Stomach smooth muscle (tissue), 2 donors: Measurements from ENCODE around the gene RNF157.

Source experiments
- H3K27ac ChIP-seq: one replicate; pipeline ENCODE4 v1.7.0; 2013; ENCODE audit warnings: mild to moderate bottlenecking, low read length, inconsistent platforms
- H3K27me3 ChIP-seq, 2 donors: one replicate each; pipeline ENCODE4 v1.7.0; 2013; ENCODE audit warnings: low read length in 2 of 2; ENCODE audit not compliant: insufficient read depth in 2 of 2, control insufficient read depth in 1 of 2
- H3K36me3 ChIP-seq, 2 donors: one replicate each; pipeline ENCODE4 v1.7.0; 2013; ENCODE audit warnings: low read length in 2 of 2; ENCODE audit not compliant: control insufficient read depth in 2 of 2, insufficient read depth in 2 of 2
- H3K4me1 ChIP-seq: one replicate; pipeline ENCODE4 v1.7.0; 2013; ENCODE audit warnings: low read length; ENCODE audit not compliant: control insufficient read depth, insufficient read depth
- H3K4me3 ChIP-seq, 2 donors: one replicate each; pipeline ENCODE4 v1.7.0; 2013; ENCODE audit warnings: low read length in 2 of 2
- H3K9ac ChIP-seq, 2 donors: one replicate each; pipeline ENCODE4 v1.7.0; 2013; ENCODE audit warnings: low read length in 2 of 2, mild to moderate bottlenecking in 1 of 2
- H3K9me3 ChIP-seq, 2 donors: one replicate each; pipeline ENCODE4 v1.7.0; 2013; ENCODE audit warnings: low read length in 2 of 2; ENCODE audit not compliant: control insufficient read depth in 2 of 2
- donor health status: healthy.
- donor health status: Pancreatic carcinoma.

RNF157 gene

DNA sequence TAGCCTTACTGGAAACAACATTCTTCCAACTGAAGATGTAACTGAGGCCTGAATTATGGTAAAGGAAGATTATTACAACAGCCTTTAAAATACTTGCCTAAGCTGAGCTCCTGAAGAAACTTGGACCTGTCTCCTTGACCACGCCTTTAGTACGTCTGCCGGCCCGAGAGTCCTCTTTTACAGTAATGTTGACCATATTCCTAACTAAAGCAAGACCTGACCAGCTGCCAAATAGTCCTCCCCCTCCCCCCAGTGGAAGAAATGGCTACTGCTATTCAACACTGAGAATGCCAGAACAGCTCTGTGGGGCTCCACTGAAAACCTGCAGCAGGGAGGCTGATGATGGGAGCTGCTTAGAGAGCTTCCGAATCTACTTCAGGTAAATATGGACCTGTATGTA lies 86.7 kb downstream of the RNF157 start:
- H3K4me3 ChIP-seq, result peak overlapping the region in 1 of 2 donors; percentile 8
- peaks cover 3 to 4% of the 10 kb centered on the region in 2 donors for H3K36me3 ChIP-seq
- H3K27me3 ChIP-seq, result no peaks in the 10 kb centered on the region
- peak overlapping the region; percentile 31 for H3K27ac ChIP-seq
- peaks cover 39% of the 10 kb centered on the region for H3K4me1 ChIP-seq
- H3K9me3 ChIP-seq, result no peaks in the 10 kb centered on the region
- H3K9ac ChIP-seq, result no peak overlapping the region

DNA sequence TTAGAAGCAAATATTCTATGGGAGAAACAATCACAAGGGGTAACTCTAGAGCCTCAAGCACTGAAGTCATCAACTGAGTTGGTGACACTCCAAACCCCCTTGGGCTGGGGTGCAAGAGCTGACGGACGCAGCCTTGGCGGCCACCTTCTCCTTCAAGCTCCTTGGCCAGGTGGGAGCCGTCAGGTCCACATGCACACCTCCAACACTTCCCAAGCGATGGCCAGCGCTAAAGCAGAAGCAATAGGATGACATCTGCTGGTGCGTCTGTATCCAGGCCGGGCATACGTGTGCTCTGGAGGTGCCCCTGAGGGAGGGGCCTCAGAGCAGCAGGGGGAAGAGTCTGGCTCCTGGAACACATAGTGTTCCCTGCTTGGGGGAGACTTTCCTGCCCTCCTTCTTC lies 87.1 kb downstream of the RNF157 start:
- Histone ChIP-seq H3K9ac (no peak overlapping the region), H3K36me3 (peaks cover 1 to 3% of the 10 kb centered on the region in 2 donors), H3K4me3 (peak overlapping the region in 1 of 2 donors; percentile 8), H3K27ac (peak overlapping the region; percentile 31), H3K9me3 (no peaks in the 10 kb centered on the region), H3K27me3 (no peaks in the 10 kb centered on the region), H3K4me1 (peaks cover 39% of the 10 kb centered on the region)

DNA sequence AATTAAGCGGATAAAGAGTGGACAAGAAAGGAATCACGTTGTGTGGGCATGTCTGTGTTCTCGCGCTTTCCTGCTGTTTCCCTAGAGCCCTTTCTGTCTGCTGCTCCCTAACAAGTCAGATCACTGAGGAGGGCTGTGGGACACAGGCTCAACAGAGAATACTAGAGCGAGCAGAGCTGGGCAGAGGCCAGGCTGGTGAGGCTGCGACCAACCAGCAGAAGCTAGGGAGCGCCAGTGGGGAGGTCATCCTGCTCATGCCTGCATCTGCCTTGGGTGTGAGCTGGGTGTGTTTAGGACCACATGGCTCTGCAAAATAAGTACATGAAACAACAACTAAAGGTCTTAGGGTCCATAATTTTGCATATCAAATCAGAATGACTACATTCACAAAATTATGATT lies 87.7 kb downstream of the RNF157 start:
- H3K4me1 ChIP-seq, result peaks cover 40% of the 10 kb centered on the region
- no peaks in the 10 kb centered on the region for H3K27me3 ChIP-seq
- no peaks in the 10 kb centered on the region for H3K36me3 ChIP-seq
- H3K4me3 ChIP-seq, result no peak overlapping the region
- H3K27ac ChIP-seq, result no peak overlapping the region
- no peak overlapping the region for H3K9ac ChIP-seq
- no peaks in the 10 kb centered on the region for H3K9me3 ChIP-seq

DNA sequence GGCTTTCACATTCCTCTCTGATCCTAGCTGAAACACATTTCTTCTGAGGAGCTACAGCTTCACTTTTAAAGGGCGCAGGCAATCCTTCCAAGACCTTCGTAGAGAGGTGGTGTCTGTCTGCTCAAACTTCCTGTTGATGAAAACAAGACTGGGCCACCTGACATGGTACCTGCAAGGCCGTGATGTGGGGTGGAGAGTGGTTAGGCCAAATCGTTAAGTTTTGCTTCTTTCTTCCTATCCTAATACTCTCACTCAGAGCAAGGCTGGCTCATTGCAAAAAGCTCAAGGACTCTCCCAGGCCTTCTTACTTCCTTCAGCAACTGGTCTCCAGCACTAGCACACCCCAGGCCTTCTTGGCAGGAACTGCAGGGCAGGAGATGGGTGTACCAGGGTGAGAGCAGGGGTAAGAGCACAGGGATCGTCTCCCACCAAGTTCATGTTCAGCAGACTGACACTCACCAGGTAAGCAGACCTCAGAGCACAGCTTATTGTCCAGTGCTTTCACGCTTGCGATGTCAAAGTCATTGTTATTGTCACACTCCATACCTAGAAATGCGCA lies 88.3 kb downstream of the RNF157 start:
- Histone ChIP-seq H3K9ac (no peak overlapping the region), H3K27me3 (no peaks in the 10 kb centered on the region), H3K27ac (peak overlapping the region; percentile 84), H3K36me3 (no peaks in the 10 kb centered on the region), H3K4me1 (peaks cover 44% of the 10 kb centered on the region), H3K4me3 (no peak overlapping the region), H3K9me3 (no peaks in the 10 kb centered on the region)

DNA sequence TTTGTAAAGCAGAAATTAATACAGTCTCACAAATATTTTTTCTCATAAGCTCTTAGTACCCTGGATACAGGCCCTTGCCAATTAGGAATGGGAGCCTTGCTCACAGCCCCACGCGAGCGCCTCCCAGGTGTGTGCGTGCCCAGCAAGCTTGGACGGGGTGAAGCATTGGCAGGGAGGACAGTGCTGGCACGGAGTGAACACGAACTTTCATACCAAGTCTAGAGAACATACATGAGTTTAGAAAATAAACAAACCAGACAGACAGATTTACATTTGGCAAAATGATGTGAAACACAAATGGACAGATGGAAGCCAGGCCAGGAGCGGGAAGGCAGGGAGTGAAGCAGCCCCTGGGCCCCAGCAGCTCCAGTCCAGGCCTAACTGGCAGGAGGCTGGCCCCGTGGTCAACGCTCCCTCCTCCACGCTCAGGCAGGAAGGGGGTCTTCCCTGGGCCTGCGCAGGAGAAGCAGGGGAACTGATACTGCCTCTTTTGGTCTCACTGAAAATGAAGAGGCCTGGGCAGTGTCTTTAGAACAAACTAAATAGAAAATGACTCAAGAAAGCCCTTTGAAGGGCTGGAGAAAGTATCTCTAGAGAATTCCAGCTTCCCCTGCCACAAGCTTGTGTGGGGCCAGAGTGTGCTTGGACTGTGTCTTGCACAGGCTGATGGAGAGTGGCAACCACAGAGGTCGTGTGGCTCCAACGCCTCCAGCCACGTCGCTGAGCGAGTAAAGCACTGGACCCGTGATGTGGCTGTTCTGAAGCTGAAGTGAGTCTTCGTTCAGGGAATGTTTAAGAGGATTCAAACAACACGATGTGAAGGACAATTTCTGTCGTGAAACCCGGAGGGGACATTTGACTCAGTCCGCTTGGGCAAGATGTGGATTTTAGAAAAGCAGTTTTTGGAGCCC lies 89.3 kb downstream of the RNF157 start:
- Histone ChIP-seq H3K36me3 (no peaks in the 10 kb centered on the region), H3K9ac (peak overlapping the region; percentile 42 to 66), H3K27ac (peak overlapping the region; percentile 84), H3K27me3 (no peaks in the 10 kb centered on the region), H3K4me3 (peak overlapping the region in 1 of 2 donors; percentile 16), H3K4me1 (peaks cover 44% of the 10 kb centered on the region), H3K9me3 (no peaks in the 10 kb centered on the region)

DNA sequence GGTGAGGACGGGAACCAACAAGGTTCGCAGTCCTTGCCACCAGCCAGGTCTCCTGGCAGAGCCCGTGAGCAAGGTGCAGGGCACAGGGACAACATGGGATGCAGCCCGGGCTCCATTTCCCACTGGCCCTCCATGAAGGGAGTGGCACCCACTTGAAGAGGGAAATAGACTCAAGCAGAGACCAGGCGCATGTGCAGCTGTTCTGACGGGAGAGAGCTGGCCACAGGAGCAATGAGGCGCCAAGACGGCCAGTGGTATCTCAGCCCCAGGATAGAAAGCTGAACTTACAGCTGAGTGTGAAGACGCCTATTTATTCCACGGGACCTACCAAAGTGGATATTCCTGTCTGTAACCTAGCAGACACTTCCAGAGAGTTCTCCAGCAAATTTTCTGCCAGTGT lies 91.1 kb downstream of the RNF157 start:
- Histone ChIP-seq H3K36me3 (no peaks in the 10 kb centered on the region), H3K9ac (no peak overlapping the region), H3K4me1 (peaks cover 48% of the 10 kb centered on the region), H3K4me3 (no peak overlapping the region), H3K27me3 (no peaks in the 10 kb centered on the region), H3K9me3 (no peaks in the 10 kb centered on the region), H3K27ac (peak overlapping the region; percentile 41)

DNA sequence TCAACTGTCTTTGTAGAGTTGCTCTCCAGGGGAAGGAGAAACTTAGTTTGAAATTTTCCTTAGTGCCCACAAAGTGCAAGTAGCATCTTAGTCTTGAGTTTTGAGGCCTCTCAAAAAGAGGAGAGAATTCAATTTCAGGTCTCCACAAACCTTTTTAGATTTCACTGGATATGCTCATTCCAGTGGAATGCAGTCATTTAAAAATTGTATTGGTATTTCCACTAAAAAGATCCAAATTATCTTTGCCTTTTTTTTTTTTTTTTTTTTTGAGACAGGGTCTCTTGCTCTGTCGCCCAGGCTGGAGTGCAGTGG lies 92.3 kb downstream of the RNF157 start:
- Histone ChIP-seq H3K4me1 (peaks cover 39% of the 10 kb centered on the region), H3K27ac (no peak overlapping the region), H3K36me3 (no peaks in the 10 kb centered on the region), H3K4me3 (no peak overlapping the region), H3K9me3 (no peaks in the 10 kb centered on the region), H3K9ac (no peak overlapping the region), H3K27me3 (no peaks in the 10 kb centered on the region)

DNA sequence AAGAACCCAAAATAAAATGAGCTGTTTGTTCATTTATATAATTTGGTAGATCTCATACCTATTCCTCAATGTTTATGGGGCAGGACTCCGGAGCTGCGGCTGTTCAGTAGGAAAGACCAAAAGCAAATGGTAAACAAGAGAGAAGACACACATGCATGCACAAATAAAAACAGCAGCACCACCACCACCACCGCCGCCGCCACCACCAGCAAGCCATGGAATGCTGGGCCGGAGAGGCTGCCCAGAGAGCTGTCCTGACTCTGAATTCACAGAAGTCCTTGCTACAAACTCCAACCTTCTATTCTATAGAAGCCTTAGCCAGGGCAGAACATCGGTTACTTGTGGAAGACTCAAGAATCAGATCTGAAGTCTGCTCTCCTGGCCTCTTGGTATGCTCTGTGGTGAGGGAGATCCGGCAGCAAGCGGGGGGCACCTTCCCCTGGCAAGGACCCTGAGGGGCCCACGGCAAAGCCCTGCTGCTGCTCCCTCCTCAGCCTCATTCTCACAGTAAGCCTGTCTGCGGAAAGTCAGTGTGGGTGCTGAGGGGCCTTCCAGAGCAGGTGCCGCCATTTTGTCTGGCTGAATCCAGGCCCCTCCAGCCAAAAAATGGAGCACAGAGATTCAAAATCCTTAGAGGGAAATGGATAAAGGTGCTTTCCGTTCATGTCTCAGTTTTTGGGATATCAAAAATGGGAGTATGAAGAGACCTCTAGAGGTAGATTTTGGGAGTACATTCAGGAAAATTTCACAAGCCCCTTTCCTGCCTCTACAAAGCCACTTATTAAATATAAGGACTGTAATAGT lies 92.9 kb downstream of the RNF157 start:
- Histone ChIP-seq H3K9ac (no peak overlapping the region), H3K36me3 (no peaks in the 10 kb centered on the region), H3K27me3 (no peaks in the 10 kb centered on the region), H3K9me3 (no peaks in the 10 kb centered on the region), H3K4me1 (peaks cover 37% of the 10 kb centered on the region), H3K4me3 (no peak overlapping the region), H3K27ac (no peak overlapping the region)

DNA sequence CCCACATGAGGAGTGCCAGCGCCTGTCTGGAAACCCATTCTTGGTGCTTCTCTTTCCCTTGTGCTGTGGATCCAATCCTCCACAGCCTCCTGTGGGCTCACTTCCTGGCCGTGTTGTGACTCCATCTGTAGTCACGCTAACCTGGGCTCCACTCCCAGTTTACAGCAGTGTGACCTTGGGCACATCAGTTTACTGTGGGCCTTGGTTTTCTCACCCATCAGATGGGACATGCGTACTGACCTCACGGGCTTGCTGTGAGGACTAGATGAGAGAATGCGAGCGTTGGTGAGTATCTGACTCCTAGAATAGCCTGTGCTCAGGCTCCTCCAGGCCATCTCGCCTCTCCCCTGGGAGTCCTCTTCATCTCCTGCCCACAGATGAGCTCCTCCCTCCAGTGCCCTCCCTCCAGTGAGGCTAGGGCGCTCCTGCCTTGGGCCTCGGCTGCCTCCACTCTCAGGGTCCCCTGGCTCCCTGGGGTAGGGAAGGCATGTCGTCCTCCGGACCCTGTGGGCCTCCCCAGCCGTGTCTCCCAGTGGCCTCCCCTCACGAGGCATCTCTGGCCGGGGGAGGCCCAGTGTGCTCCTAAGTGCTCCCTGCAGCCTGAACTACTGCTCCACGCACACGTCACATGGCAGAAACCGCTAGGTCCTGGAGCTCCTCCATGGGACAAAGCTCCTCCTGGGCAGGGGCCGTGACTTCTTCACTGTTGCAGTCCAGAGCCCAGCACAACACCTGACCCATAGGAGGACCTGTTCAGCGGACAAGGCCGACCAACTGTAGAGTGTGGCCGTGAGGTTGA lies 94.0 kb downstream of the RNF157 start:
- no peaks in the 10 kb centered on the region for H3K9me3 ChIP-seq
- no peaks in the 10 kb centered on the region for H3K27me3 ChIP-seq
- no peak overlapping the region for H3K9ac ChIP-seq
- H3K36me3 ChIP-seq, result no peaks in the 10 kb centered on the region
- peaks cover 35% of the 10 kb centered on the region for H3K4me1 ChIP-seq
- H3K27ac ChIP-seq, result no peak overlapping the region
- H3K4me3 ChIP-seq, result no peak overlapping the region
